Endothelial cell (in vitro differentiated cells): ENCODE results near the gene CFAP221. TPM values are rescaled to one million over a fixed set of nuclear protein-coding genes. Genes with fewer than 3 reads are reported as not detected.

Experiments
- DNase-seq: peaks from one replicate; pipeline ENCODE4 v3.0.0; 2021; ENCODE audit warnings: low spot score
- H3K27ac Mint-ChIP-seq: one replicate; pipeline ENCODE4 v1.8.0; 2021; ENCODE audit warnings: mixed read lengths, inconsistent platforms; ENCODE audit not compliant: unreplicated experiment
- H3K27me3 Mint-ChIP-seq: one replicate; pipeline ENCODE4 v1.8.0; 2021; ENCODE audit warnings: mild to moderate bottlenecking, moderate library complexity, mixed read lengths, inconsistent platforms; ENCODE audit not compliant: unreplicated experiment
- H3K36me3 Mint-ChIP-seq: one replicate; pipeline ENCODE4 v1.8.0; 2021; ENCODE audit warnings: mild to moderate bottlenecking, low read depth, mixed read lengths, inconsistent platforms; ENCODE audit not compliant: unreplicated experiment
- H3K4me1 Mint-ChIP-seq: one replicate; pipeline ENCODE4 v1.8.0; 2021; ENCODE audit warnings: mild to moderate bottlenecking, mixed read lengths, inconsistent platforms; ENCODE audit not compliant: unreplicated experiment
- H3K4me3 Mint-ChIP-seq: one replicate; pipeline ENCODE4 v1.8.0; 2021; ENCODE audit warnings: mild to moderate bottlenecking, mixed read lengths, inconsistent platforms; ENCODE audit not compliant: unreplicated experiment
- H3K9me3 Mint-ChIP-seq: one replicate; pipeline ENCODE4 v1.8.0; 2021; ENCODE audit warnings: mixed read lengths, inconsistent platforms; ENCODE audit not compliant: unreplicated experiment
- total RNA-seq: library from RNA; stranded (reverse); fragmentation: NEBNext Ultra II Directional; extraction: Animal tissue kit (Norgen Biotek cat#: 25700); gene quantifications from one replicate; pipeline ENCODE4 v1.2.1, GENCODE V29; 2021; ENCODE audit not compliant: unreplicated experiment
- TF ChIP-seq, protein P1 (sequence below): fragments of 200-600 bp; sonication (generic); IDR thresholded peaks from one replicate; pipeline ENCODE4 v1.5.0; 2021; ENCODE audit warnings: antibody characterized with exemption; ENCODE audit not compliant: unreplicated experiment

Gene CFAP221
- total RNA-seq, 1 donor from 2014 or later, result 1.1 TPM

DNA sequence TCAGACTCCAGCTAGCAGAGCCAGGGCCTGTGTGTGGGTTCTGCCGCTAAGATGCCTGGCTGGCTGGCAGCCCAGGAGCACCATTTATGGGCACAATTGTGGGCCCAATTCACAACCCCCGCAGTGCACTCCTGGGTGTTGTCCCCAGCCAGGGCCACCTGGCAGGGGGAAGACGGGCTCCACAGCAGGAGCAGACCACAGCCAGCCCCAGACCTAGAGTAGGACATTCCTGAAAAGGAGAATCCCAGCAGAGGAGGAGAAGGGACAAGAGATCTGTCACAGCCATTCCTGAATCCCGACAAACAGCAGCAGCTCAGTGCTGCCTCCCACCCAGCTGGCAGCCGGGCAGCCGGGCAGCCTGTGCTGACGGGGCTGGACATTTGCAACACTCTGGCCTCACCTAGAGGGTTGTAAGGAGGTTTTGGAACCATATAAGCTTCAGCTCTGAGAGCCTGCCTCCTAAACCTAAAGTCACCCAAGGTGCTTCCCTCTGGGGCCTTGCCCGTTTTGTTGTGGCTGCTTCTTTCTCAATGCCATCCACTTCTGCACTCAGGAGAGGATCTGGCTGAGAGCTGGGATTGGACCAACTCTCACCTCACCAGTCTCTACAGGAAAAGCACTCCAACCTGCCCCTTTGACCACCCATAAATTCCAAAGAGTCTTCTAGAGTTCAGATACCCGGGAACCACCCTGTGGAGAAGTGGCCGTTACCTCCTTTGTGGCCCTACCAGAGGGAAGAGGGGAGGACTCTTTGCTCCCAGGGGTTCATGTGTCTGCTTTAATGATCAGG, 130.7 kb downstream of the CFAP221 start:
- H3K36me3 Mint-ChIP-seq, result no peaks in the 10 kb centered on the region
- H3K27me3 Mint-ChIP-seq, result peaks cover 5% of the 10 kb centered on the region
- no peak overlapping the region for H3K4me3 Mint-ChIP-seq
- DNase-seq, result no peak
- H3K9me3 Mint-ChIP-seq, result no peaks in the 10 kb centered on the region
- H3K4me1 Mint-ChIP-seq, result peaks cover 28% of the 10 kb centered on the region
- TF ChIP-seq, protein P1, sequence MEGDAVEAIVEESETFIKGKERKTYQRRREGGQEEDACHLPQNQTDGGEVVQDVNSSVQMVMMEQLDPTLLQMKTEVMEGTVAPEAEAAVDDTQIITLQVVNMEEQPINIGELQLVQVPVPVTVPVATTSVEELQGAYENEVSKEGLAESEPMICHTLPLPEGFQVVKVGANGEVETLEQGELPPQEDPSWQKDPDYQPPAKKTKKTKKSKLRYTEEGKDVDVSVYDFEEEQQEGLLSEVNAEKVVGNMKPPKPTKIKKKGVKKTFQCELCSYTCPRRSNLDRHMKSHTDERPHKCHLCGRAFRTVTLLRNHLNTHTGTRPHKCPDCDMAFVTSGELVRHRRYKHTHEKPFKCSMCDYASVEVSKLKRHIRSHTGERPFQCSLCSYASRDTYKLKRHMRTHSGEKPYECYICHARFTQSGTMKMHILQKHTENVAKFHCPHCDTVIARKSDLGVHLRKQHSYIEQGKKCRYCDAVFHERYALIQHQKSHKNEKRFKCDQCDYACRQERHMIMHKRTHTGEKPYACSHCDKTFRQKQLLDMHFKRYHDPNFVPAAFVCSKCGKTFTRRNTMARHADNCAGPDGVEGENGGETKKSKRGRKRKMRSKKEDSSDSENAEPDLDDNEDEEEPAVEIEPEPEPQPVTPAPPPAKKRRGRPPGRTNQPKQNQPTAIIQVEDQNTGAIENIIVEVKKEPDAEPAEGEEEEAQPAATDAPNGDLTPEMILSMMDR, result no peak
- H3K27ac Mint-ChIP-seq, result no peak overlapping the region

DNA sequence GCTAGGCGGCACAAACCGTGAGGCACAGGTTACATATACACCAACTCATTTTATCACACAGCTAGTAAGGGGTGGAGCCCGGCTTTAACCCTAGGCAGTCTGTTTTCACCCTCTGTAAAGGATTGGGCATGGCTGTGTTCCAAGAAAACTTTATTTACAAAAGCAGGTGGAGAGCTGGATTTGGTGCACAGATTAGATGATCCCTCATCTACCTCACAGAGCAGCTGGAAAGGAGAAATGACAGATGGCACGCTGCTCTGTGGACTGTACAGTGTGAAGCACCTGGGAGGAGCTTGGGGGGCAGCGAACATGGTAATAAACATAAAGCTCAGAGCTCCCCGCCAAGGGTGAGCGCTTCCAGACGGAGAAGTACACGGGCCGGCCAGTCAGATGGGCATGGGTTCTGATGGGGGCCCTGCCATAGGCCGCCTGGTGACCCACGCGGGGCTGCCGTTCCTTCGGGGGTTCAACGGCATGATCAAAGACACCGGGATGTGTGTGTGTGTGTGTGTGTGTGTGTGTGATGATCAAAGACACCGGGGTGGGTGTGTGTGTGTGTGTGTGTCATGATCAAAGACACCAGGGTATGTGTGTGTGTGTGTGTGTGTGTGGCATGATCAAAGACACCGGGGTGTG, 133.9 kb downstream of the CFAP221 start:
- no peak for DNase-seq
- Mint-ChIP-seq H3K27ac (peak overlapping the region; percentile 48), H3K36me3 (peaks cover 11% of the 10 kb centered on the region), H3K4me1 (peaks cover 25% of the 10 kb centered on the region), H3K9me3 (no peaks in the 10 kb centered on the region), H3K4me3 (peak overlapping the region; percentile 86), H3K27me3 (peaks cover 10% of the 10 kb centered on the region)
- TF ChIP-seq, protein P1, result no peak

DNA sequence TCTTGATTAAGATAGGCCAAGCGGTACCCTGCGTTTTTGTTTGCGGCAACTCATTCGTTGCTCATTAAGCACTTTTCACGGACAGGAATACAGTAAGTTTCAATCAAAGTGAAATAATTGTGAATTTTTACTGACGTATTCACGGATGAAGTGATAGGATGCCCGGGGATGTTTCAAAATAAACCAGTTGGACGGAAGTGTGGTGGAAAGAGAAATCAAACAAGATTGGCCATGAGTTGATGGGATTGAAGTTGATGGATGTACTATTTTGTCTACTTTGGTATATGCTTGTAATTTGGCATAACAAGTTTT, 135.2 kb downstream of the CFAP221 start:
- H3K9me3 Mint-ChIP-seq, result no peaks in the 10 kb centered on the region
- TF ChIP-seq, protein P1, result no peak
- peak overlapping the region; percentile 86 for H3K4me3 Mint-ChIP-seq
- H3K27ac Mint-ChIP-seq, result no peak overlapping the region
- peaks cover 30% of the 10 kb centered on the region for H3K4me1 Mint-ChIP-seq
- DNase-seq, result no peak
- peaks cover 11% of the 10 kb centered on the region for H3K36me3 Mint-ChIP-seq
- peaks cover 10% of the 10 kb centered on the region for H3K27me3 Mint-ChIP-seq

DNA sequence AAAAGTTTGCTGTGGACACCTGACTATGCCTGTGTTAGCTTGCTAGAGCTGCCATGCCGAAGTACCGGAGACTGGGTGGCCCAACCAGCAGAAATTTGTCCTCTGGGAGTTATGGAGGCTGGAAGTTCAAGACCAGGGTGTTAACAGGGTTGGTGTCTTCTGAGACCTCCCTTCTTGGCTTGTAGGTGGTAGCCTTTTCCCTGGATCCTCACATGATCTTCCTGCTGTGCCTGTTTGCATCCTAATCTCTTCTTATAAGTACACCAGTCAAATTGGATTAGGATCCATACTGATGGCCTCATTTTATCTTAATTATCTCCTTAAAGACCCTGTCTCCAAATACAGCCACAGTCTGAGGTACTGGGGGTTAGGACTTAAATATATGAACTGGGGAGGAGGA, 135.6 kb downstream of the CFAP221 start:
- DNase-seq, result no peak
- TF ChIP-seq, protein P1, result no peak
- H3K4me3 Mint-ChIP-seq, result peak overlapping the region; percentile 86
- H3K27me3 Mint-ChIP-seq, result peaks cover 7% of the 10 kb centered on the region
- no peaks in the 10 kb centered on the region for H3K9me3 Mint-ChIP-seq
- no peak overlapping the region for H3K27ac Mint-ChIP-seq
- peaks cover 30% of the 10 kb centered on the region for H3K4me1 Mint-ChIP-seq
- H3K36me3 Mint-ChIP-seq, result peaks cover 11% of the 10 kb centered on the region
